NOMO-1 (cell line): ENCODE data around the gene DIDO1.
A peak's percentile ranks its signal among the peaks of the same experiment; 100 is the strongest.
"Not testable (repeated sequence)": the region's sequence is repeated elsewhere in the genome, so short reads cannot be mapped to it uniquely, and the experiment has no call there.

Experiments used
- DNase-seq, 2 experiments: peaks; one replicate each; lab custom pipeline; 2025; ENCODE audit not compliant: unreplicated experiment in 2 of 2; lab: John Stamatoyannopoulos, UW

Gene DIDO1

DNA sequence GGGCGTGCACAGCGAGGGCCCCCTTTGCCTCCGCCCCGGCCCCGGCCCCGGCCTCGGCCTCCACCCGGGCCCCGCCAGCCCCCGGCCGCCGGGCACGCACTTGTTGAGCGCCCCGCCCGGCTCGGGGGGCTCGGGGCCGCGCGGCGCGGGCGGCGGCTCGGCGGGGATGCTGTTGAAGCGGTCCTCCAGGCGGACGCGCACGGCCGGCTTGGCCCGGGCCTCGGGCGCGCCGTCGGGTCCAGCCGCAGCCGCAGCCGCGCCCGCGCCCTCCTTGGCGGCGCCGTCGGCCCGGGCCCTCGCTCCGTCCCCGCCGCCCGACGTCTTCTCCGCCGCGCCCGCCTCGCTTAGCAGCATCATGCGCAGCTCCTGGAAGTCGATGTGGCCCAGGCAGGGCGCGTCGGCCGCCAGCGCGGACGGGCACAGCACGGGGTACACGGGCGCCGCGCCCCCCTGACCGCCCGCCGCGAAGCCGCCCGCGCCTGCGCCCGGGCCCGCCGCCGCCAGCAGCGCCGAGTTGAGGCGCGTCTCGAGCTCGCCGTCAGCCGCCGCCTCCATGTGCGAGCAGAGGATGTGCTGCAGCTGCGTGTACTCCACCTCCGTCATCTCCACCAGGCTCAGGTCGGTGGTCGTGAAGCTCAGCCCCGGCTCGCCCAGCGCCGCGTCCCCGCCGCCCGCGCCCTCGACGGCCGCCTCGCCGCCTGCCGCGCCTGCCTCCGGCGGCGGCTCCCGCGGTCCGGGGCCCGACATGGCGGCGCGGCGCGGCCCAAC, 65.2 kb downstream of the DIDO1 start:
- peak in 1 of 2 experiments; percentile 42 for DNase-seq

DNA sequence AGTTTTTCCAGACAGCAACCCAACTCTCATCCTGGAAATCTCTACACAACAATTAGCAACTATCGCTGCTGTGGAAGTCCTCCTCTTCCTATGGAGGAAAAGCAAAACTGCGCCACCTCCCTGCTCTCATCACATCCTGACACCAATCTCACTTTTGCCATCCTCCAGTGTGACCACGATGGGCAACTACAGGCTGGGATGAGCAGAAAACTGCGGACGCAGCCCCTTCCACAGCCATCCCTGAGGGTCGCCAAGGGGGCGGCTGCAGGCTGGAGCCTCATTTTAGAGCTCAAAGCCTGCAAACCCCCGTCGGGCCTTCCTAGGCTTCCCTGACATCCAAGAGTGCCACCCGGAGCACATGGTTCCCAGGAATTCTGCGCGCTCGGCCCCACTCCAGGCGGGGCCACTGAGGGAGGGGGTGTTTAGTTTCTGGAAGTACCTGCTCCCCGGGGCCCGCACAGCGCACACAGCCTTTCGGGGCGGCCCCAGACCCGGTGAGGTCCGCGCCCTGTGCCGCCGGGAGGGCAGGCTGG, 65.8 kb downstream of the DIDO1 start:
- peak in 1 of 2 experiments; percentile 11 for DNase-seq

- DNase-seq = no peak
Observed at GRCh38 chr20:62859721-62860120, 66.6 kb downstream of the DIDO1 start.

GRCh38 chr20:62858058-62858830, 68.1 kb downstream of the DIDO1 start:
- DNase-seq = no peak

GRCh38 chr20:62856931-62857619, 69.2 kb downstream of the DIDO1 start:
- DNase-seq = no peak

DNA sequence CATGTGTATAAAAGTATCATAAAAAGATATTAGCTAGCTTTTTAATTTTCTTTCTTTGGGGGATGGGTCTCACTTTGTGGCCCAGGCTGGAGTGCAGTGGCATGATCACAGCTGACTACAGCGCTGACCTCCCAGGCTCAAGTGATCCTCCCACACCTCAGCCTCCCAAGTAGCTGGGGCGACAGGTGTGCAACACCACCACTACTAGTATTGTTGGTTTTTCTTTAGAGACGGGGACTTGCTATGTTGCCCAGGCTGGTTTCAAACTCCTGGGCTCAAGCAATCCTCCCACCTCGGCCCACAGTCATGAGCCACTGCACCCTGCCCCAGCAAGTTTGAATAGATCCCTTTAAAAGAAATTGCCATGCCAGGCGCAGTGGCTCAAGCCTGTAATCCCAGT, 71.2 kb downstream of the DIDO1 start:
- DNase-seq = no peak

DNA sequence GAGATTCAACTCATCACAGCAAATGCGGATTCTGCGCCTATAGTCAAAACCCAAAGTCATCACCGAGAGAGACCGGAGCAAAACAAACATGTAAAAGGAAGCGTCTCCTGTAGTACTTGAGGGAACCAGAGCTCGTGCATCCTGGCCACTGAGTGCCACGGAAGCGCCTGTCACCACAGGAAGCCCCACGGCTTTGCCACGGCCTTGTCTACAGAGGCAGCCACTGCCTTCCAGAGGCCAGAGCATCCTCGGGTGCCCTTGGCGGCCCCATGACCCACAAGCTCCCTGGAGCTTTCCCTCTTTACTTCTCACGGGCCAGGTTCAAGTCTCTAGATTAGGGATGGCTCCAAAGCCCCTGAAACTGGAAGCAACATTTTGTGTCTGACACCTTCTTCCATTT, 72.2 kb downstream of the DIDO1 start:
- no peak for DNase-seq

GRCh38 chr20:62853304-62853703, 73.0 kb downstream of the DIDO1 start:
- not testable (repeated sequence) for DNase-seq

DNA sequence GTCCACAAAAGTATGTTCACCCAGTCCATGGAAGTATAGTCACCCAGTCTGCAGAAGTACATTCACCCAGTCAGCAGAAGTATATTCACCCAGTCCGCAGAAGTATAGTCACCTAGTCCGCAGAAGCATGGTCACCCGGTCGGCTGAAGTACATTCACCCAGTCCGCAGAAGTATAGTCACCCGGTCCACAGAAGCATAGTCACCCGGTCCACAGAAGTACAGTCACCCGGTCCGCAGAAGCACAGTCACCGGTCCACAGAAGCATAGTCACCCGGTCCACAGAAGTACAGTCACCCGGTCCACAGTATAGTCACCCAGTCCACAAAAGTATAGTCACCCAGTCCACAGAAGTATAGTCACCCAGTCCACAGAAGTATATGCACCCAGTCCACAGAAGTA, 73.5 kb downstream of the DIDO1 start:
- no peak for DNase-seq

DNA sequence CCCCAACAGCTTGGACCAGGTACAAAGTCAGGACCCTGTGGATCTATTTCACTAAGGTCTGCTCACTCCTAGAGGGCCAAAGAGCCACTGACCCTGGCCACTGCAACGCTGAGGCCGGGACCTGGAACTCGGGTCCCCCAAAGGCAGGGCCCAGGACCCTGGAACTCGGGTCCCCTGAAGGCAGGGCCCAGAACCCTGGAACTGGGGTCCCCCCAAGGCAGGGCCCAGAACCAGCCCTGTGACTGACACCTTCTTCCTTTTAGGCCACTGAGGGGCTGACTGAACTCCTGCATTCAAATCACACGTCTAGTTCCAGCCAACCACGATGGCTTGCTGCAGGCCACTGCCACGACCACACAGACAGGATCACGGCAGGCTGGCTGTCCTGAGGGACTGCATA, 74.1 kb downstream of the DIDO1 start:
- no peak for DNase-seq

DNA sequence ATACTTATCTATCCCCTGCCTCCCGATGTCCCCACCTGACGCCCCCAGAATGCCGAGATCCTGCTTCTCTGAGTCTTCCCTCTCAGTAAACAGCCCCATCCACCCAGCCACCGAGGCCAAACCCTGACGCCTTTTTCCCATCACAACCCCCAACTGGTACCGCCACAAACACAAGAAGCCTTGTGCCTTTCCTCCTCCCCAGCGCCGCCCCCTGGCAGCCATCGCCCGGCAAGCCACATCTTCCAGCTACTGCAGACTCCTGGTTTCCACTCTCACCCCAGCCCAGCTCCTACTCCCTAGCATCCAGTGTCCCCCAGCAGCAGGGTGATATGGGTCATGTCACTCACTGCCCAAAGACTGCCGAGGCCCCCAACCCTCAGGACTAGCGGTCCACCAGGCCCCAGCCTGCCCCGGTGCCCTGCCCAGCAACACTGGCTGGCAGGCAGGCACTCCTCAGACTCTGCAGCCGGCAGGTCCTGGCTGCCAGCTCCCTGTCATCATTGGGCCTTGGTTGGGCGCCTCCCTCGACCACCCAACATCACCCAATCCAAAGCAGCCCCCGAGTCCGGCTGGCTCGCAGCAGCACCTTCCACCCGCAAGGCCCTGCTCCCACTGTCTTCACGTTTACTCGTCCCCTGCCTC, 75.9 kb downstream of the DIDO1 start:
- no peak for DNase-seq

DNA sequence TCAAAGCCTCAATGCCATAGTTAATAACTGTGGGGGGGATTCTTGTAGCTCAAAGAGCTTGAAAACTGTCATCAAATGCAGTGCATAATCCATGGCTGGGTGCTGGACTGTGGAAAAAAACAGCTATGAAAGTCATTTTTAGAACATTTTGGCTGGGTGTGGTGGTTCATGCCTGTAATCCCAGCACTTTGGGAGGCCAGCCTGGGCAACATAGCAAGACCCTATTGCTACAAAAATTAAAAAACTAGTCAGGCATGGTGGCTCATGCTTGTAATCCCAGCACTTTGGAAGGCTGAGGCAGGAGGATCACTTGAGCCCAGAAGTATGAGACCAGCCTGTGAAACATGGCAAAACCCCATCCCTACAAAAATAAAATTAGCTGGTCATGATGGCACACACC, 76.9 kb downstream of the DIDO1 start:
- no peak for DNase-seq

GRCh38 chr20:62848917-62849316, 77.4 kb downstream of the DIDO1 start:
- DNase-seq = not testable (repeated sequence)

GRCh38 chr20:62846166-62846890, 80.0 kb downstream of the DIDO1 start:
- no peak for DNase-seq

DNA sequence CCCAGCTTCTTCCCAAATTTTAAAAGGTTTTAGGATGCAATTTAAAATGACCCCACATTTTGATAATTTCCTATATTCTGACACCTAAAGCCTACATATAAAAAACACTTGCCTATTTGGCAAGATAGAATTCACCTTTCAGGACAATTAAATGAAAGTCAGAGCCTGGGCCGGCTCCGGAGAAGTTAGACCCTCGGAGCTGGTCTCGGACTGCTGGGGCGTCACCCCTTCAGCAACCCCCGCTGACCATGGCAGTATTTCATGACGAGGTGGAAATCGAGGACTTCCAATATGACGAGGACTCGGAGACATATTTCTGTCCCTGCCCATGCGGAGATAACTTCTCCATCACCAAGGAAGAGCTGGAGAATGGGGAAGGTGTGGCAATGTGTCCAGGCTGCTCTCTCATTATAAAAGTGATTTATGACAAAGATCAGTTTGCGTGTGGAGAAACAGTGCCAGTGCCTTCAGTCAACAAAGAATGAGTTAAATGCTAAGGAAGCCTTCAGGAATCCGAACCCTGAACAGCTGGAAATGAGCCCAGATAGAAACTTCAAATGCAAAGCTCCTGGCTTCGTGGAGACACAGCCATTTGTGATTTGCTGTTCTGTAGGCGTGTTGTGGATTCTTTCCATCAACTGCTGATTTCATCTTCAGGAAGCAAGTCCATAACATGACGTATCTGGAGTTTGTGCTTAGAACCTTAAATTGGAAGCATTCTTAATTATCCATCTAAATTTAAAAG, 80.7 kb downstream of the DIDO1 start:
- DNase-seq = no peak

GRCh38 chr20:62844182-62844581, 82.1 kb downstream of the DIDO1 start:
- DNase-seq = no peak

DNA sequence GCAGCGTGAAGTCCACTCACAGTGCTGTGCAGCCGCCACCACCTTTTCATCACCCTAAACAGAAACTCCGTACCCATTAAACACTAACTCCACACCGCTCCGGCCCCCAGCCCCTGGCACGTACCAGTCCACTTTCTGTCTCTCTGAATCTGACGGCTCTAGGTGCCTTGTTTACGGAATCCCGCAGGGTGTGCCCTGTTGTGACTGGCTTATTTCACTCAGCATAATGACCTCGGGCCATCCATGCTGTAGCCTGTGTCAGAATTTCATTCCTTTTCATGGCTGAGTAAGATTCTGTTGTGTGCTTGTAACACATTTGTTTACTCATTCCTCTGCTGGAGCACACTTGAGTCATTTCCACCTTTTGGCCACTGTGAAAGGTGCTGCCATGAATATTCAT, 82.6 kb downstream of the DIDO1 start:
- DNase-seq = no peak

- DNase-seq = no peak
Observed at GRCh38 chr20:62841705-62842212, 84.5 kb downstream of the DIDO1 start.
